Stimulated activated CD4-positive, alpha-beta T cell treated with anti-CD3 and anti-CD28 coated beads, Interleukin-15, amount 100 ng/mL, for 24 hours (primary cell): ENCODE data around the gene CEP290.
"Not testable (repeated sequence)": the region's sequence is repeated elsewhere in the genome, so short reads cannot be mapped to it uniquely, and the experiment has no call there.

Experiments used
- DNase-seq: peaks from one replicate; pipeline ENCODE4 v3.0.0-alpha.2; 2020

CEP290 gene

DNA sequence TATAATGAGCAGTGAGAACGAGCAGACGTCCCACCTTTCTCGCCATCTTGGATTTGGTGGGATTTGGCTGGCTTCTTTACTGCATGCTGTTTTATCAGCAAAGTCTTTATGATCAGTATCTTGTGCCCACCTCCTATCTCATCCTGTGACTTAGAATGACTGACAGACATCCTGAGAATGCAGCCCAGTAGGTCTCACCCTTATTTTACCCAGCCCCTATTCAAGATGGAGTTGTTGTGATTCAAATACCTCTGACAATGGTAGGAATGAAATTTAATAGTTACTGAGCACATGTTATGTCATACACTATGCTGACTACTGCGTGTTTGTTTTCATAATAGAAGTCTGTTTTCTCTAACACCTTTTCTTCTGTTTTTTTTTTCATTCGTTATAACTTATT lies 2.1 kb upstream of the CEP290 start:
- DNase-seq, result no peak

DNA sequence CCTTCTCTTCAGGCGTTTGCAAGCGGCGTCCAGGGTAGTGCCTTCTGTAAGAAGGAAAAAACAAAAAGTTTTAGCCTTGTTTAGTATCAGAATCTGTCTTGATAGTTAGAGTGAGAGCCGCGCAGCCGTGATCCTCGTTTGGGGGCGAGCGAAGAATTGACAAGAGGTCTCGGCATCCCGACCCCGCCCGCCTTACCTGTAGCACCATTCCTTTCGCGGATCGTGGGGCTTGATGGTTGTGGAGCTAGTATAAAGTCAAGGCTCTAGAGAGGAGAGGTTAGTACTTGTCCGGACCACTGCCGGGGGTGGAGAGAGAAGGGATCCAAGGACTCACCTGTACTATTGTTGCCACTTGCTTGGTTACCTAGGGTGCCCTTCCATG lies 713 bp upstream of the CEP290 start:
- DNase-seq, result peak; percentile 46

DNA sequence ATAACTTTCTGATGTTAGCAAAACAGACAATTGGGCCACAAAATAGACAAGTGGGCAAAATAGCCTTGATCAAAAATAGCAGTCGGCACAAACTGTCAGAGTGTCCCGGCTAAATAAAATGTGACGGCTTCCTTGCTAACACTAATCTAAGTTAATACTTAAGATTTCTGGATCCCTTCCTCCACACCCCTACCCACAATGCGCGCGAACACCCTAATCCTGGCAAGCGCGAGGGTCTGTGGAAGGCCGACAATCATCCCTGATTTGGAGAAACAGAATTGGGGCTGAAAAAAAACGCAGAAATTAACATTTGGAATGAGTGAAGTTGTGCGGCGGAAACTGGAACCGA lies 489 bp downstream of the CEP290 start:
- no peak for DNase-seq

DNA sequence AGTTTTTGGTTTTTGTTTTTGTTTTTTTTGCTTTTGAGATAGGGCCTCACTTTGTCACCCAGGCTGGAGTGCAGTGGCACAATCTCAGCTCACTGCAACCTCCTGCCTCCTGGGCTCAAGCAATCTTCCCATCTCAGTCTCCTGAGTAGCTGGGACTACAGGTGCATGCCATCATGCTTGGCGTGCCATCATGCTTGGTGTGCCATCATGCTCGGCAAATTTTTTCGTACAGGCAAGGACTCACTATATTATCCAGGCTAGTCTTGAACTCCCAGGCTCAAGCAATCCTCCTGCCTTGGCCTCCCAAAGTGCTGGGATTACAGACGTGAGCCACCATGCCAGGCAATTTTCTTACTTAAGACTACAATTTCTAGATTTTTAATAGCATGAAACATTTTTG lies 2.2 kb downstream of the CEP290 start:
- not testable (repeated sequence) for DNase-seq

DNA sequence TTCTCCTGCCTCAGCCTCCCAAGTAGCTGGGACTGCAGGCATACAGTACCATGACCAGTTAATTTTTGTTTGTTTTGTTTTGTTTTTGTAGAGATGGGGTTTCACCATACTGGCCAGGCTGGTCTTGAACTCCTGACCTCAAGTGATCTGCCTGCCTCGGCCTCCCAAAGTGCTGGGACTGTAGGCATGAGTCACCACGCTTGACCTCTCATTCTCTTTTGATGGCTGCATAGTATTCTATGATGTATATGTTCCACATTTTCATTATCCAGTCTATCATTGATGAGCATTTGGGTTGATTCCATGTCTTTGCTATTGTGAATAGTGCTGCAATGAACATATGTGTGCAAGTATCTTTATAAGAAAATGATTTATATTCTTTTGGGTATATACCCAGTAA lies 8.7 kb downstream of the CEP290 start:
- not testable (repeated sequence) for DNase-seq

DNA sequence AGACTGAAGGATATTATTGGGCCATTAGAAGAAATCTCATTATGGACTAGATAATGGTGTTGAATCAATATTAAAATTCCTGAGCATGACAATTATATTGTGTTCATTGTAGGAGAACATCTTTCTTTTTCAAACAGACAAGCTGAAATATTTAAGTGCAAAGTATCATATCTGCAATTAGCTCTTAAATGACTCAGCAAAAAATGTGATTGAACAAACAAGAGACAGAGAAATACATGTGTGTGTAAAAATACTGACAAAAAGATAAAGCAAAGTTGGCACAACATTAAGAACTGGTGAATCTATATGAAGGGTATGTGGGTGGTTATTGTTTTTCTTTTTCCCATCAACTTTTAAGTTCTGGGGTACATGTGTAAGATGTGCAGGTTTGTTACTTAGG lies 9.5 kb downstream of the CEP290 start:
- no peak for DNase-seq

DNA sequence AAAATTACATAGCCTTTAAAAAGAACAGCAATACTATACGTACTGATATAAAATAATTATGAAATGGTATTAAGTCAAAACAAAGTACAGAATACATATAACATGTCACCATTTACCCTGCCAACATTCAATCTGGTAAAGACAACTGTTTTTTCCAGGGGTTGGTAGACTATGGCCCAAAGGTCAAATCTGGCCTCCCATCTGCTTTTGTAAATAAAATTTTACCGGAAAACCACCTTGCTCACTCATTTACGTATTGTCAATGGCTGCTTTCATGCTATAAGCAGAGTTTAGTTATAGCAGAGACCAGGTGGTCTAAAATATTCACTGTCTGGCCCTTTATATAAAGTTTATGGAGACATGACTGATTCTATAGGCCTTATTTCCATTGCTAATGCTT lies 14.0 kb downstream of the CEP290 start:
- no peak for DNase-seq

DNA sequence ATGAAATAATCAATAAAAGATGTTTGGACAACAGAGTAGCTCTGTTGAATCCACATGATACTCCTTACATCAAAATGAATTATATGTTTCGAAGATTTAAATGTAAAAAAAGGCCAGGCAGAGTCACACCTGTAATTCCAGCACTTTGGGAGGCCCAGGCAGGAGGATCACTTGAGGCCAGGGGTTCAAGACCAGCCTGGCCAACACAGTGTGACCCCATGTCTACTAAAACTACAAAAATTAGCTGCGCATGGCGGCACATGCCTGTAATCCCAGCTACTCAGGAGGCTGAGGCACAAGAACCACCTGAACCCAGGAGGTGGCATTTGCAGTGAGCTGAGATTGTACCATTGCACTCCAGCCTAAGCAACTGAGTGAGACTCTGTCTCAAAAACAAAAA lies 14.8 kb downstream of the CEP290 start:
- no peak for DNase-seq

DNA sequence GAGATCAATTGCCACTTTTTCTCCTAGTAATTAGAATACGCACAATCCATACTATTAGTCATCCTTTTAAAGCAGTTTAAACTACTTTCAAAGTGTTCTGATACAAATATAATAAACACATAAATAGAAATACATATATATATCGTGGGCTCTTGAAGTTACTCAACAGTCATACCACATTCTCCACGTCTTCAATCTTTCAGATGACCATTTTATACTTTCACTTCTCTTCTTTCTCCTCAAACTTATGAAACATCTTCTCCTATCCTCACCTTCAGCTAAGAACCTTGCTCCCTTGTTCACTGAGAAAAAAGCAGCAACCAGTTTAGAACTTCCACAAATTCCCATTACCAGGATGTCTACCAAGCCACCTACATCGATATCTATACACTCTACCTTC lies 19.2 kb downstream of the CEP290 start:
- DNase-seq, result no peak

DNA sequence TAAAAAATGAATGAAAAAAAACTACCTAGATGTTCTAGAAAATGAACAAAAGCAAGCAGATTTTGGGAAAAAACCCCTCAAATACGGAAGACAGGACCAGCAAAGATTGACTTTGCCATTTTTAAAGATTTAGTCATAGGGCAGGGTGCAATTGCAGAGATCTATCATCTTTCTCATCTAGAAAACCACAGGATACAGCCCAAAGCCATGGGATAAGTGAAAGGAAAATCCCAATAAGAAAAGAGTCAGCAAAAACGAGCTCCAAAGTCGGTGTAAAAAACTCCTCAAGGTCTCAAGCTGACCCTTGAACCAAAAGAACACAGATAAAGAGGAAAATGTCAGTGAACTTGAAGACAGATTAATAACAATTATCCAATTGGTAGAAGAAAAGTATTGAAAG lies 28.0 kb downstream of the CEP290 start:
- DNase-seq, result no peak

DNA sequence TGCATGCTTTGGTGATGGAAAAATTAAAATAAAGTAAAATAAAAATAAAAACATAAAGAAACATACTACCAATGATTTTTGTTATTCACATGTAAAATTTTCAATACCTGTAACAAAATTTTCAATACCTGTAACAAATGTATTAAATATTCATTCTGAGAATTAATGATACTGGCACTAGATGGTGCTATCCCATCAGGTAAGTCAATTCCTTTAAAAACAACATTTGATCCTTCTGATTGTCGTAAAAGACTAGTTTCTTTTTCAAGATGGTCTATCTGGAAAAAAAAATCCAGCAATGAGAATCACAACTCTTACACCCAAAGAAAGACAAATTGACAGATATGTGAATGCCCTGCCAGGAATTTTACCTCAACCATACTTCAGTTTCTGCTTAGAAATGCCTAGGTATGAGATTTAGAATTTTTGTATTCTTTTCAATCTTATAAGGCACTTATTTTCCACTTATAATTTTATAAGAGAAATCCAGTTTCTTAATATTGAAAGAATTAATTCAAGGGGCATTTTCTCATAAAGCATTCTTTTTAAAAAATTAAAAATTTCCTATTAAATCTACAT lies 30.7 kb downstream of the CEP290 start:
- no peak for DNase-seq

DNA sequence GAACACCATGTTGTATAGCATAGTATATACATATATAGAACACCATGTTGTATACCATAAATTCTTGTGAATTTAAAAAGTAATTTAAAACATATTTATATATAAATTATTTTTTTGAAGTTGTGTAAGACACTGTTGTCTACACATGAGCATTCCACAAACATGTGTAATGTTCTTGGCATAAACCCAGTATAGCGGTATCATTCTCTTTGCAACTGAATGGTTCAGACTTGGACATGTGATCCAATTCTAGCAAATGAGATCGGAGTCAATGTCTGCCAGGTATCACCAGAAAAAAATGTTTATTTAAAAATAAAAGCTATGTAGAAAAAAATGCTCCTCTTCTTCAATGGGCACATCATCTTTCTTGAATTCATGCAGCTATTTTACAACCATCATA lies 33.9 kb downstream of the CEP290 start:
- no peak for DNase-seq

DNA sequence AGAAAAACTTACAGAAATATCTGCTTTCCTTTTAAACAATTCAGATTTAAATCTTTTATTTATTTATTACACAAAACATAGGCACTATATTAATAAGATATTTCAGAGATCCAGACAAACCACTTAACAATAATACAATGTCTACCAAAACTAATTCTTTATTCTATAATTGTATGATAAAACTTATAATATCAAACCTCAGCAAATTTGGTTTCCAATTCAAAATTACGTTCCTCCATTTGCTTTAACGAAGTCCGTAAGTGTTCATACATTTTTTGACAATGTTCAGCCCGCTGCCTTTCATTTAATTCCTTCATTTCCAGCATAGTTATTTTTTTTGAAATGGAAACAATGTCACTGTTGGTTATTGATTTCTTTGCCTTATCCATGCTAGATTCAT lies 48.3 kb downstream of the CEP290 start:
- DNase-seq, result no peak

DNA sequence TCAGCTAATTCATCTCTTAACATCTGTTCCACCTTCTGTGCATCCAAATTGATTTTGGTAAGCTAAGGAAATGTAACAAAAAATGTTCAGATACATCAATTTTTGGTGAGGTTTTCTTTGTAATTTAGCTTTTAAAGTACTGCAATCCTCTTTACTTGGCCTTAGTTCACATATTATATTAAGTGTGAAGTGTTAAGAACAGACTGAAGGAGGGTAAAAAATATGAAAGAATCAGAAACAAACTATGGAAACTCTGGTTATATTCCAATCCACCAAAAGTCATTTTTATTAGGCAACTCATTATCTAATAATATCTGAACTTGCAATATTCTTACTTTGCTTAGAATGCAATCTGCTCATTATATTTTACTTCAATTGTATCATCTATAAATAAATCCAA lies 49.1 kb downstream of the CEP290 start:
- DNase-seq, result no peak

DNA sequence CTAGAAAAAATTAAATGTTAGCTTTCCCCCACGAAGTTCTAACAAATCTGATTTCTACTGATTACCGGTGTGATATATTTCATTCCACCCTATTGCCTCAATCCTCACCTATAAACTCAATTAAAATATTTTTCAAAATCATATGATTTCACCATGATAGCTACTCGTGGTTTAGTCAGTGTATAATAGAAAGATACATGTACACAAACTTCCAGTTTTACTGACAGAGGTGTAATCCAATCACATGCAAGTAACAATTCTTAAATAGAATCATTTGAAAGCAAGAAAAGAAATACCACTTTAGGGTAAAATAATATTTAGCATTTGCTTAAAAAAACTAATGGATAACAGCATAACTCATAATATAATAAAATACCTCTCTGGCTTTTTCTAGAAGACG lies 57.7 kb downstream of the CEP290 start:
- DNase-seq, result no peak

DNA sequence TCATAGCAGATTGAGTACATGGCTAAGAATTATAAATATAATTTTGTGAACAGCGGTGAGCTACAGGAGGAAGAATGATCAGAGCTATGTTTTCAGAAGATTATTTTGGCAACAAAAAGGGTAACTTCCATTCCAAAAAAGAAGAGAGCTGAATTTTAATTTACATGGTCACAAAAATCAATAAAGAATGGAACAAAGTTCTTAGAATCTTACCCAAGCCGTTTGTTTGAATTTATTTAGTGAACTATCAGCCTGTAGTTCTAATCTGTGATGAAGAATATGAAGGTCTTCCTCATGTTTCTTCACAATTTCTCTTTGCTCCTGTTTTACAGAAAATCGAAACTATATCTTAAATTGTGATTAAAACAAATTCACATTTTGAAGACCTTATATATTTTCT lies 58.3 kb downstream of the CEP290 start:
- no peak for DNase-seq

DNA sequence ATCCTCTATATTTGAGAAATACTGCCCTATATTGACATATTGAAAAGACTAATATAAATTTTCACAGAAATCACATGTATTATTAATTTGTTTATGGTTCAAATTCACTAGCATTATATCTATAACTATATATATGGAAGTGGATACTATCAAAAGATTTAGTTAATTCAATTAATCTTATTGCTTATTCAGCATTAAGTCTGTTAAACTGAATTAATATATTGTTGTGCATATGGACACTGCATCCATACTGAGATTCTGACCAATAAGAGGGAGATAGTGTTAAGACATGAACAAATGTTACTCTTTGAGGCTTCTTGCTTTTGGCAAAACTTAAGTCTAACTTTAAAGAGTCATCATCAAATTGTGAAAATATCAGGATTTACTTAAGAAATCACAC lies 60.6 kb downstream of the CEP290 start:
- DNase-seq, result no peak

DNA sequence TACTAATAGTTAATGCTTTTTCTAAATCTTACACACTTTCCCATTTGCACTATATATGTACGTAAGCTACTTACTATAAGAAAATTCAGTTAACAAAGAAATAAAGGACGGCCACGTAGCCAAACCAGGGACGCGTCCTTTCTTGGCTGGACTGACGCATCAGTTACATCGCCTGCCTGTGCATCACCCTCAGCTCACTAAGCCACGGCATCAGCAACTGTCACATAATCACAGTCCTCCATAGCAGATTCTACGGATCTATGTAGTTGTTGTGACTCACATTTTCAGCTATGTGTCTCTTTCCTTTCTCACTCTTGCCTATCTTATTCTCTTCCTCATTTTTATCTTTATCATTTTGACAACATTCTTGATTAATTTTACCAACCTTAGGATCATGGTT lies 74.6 kb downstream of the CEP290 start:
- no peak for DNase-seq

DNA sequence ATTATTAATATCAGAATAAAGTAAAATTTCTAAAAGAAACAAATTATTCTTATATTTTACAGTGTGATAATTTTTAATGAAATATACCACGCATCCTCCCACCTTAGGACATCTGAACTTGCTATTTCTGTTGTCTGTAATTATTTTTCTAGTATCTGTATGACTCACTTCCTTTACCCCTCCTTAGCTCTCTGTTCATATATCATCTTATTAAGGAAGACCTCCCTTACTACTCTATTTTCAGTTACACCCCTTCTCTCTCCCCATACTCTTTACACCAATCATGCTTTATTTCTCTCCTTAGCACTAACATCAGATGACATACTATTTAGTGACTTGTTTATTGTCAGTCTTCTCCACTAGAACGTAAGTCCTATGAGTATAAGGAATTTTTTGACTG lies 78.5 kb downstream of the CEP290 start:
- DNase-seq, result no peak

DNA sequence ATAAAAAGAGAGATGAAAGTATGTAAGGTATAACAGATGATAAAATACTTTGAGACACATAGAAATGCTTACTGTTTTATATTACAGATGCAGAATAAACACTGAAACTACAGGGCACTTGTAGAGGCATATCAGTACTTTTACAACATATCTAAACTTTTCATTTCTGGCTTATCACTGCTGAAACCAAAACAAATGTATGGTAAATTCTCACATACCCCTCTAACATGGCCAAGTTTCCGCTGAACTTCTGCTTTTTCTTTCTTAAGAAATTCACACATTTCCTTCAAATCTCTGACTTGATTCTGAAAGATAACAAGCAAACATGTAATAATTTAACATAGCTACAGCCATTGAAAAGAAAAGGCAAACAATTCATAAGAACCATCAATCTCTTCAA lies 79.4 kb downstream of the CEP290 start:
- DNase-seq, result no peak

DNA sequence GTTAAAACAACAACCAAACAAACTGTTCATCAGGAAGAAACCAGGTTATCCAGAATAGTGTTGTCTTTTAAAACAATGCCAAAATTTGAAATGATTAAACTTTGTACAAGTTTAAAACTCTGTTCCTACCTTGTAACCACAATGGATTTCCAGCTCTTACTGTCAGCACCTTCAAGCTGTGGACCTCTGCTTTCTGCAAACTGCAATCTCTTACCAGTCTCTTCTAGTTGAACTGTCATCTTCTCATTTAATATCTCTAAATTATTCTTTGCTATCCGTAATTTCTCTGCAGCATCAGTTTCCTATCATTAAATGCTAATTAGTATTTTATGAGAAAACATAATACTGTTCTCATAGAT lies 83.2 kb downstream of the CEP290 start:
- no peak for DNase-seq

DNA sequence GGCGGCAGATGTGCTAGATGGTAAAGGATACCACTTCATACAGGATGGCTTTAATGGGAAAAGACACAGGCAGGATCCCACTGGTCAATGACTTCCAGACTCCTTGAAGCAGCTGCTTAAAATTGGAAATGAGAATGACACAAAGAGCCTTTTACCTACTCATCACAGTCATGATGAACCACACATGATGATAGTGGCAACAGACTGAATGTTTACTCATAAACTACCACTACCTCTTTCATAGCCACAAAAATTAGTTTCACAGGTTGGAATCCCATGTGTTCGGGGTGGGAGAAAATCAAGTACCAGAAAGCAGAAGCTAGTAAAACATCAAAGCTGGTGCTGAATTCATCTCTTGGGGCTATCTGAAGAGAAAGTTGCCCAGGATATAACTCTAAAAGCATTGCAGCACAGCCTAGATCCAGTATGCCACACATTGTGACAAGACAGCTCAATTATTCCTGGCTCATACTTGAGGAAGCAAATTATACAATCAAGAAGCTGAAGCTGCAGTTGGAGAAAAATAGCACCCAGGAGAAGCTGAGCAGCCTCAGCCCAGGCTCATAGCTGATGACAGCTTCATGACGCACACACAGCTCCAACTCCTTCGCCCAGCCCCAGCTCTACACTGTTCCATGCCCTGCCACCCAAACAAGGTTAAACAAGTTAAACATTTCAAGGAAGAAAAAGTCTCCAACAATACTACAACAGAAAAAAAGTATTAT lies 83.7 kb downstream of the CEP290 start:
- no peak for DNase-seq

DNA sequence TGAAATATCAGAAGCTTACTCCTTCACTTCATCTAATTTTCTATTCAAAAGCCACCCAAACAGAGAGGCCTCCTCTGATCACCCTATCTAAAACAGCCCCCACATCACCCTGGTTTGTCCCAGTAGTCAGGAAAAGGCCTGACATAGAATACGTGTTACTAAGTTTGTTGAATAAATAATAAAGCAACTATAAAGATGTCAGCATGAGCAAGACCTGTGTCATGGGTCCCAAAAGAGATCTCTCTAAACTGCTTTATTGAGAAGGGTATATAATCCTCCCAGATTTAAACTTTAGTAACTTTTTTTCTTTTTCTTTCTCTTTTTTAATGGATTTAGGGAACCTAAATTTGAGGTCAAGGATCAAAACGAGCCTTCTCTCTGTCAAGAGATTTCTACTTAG lies 85.3 kb downstream of the CEP290 start:
- no peak for DNase-seq

DNA sequence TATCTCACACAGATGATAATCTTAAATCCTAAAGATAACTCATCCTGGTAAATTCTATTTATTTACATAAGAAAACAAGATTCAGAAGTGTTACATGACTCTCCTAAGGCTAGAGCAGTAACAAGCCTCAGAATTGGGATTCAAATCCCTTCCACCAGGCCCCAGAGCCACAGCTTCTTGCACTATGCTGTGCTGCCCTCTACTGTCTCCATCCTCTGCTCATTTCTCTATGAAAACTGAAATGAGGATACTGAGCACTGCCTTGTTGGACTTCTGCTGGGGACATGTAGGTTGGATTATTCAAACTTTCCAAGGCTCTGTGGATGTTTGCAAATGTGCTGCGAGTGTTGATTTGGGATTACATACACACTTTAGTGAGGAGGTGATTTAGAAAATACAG lies 89.2 kb downstream of the CEP290 start:
- DNase-seq, result no peak

DNA sequence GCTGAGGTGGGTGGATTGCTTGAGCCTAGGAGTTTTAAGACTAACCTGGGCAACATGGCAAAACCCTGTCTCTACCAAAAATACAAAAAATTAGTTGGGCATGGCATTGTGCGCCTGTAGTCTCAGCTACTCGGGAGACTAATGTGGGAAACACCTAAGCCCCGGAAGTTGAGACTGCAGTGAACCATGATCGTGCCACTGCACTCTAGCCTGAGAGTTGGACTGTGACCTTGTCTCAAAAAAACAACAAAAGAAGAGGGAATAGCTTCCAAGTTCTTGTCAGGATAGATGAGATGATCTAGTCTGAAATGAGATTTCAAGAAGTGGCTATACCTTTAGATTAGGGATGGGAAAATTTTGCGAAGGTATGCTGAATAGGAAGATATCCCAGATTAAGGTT lies 97.9 kb downstream of the CEP290 start:
- DNase-seq, result no peak

DNA sequence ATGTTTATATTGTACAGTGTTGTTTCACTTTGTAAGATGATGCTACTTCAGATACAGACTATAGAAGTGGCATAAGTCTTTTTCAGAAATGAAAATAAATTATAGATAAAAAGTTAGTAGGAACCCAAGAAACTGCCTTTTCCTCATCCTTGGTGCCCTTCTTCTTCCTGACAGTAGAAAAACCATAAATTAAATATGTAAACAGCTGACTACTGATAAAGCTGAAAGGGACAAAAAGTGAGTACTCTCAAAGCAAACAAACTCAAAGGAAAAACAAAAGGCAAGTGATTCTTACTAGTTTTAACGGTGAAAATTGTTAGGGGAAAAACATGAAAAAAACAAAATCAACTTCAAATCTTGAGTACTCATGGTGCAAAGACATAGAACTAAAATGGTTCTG lies 104.1 kb downstream of the CEP290 start:
- no peak for DNase-seq
